H1 (cell line): Measurements from ENCODE around the gene CENPA. TPM values are rescaled to one million over a fixed set of nuclear protein-coding genes. Genes with fewer than 3 reads are reported as not detected.

Source experiments
- HDAC2 ChIP-seq, 2 experiments: fragments of 300-600 bp in 1 of 2; sonication (generic) in 1 of 2; IDR thresholded peaks; 2 replicates each; pipeline ENCODE4 v1.6.1; 2011 to 2012; ENCODE audit warnings: low read depth in 2 of 2, low read length in 2 of 2, mild to moderate bottlenecking in 2 of 2, moderate library complexity in 2 of 2, borderline replicate concordance in 1 of 2, inconsistent platforms in 1 of 2
- MAFK ChIP-seq: IDR thresholded peaks from 2 replicates; pipeline ENCODE4 v1.6.1; 2012; ENCODE audit warnings: low read depth, mild to moderate bottlenecking, improper control_type of control experiment, low read length
- PHF8 ChIP-seq: fragments of 200-600 bp; sonication (generic); conservative IDR thresholded peaks from 2 replicates; pipeline ENCODE4 v1.7.1; 2012; ENCODE audit warnings: low read depth, mild to moderate bottlenecking, inconsistent platforms, low read length, moderate library complexity
- POLR2A ChIP-seq, 2 experiments: IDR thresholded peaks; 1 replicate in 1 of 2; 2 replicates in 1 of 2; pipeline ENCODE4 v1.6.1; 2011; ENCODE audit warnings: low read depth in 2 of 2, low read length in 2 of 2, mild to moderate bottlenecking in 2 of 2; ENCODE audit errors: control extremely low read depth in 1 of 2
- POU5F1 ChIP-seq: IDR thresholded peaks from 2 replicates; pipeline ENCODE4 v1.6.1; 2011; ENCODE audit warnings: low read depth, mild to moderate bottlenecking, low read length, moderate library complexity
- RFX5 ChIP-seq: IDR thresholded peaks from 2 replicates; pipeline ENCODE4 v1.6.1; 2011; ENCODE audit warnings: low read depth, low read length, improper control_type of control experiment, borderline replicate concordance
- SUZ12 ChIP-seq: fragments of 200-600 bp; sonication (generic); IDR thresholded peaks from 2 replicates; pipeline ENCODE4 v1.6.1; 2012; ENCODE audit warnings: mild to moderate bottlenecking, inconsistent platforms, low read length, moderate library complexity, mixed read lengths
- polyA plus RNA-seq, 7 experiments: library from polyadenylated mRNA; depleted of rRNA in 3 of 7; stranded (reverse) in 5 of 7; unstranded in 2 of 7; fragments of >200 nt in 5 of 7; fragments of 200-250 nt in 2 of 7; gene quantifications; 1 replicate in 5 of 7; 2 replicates in 1 of 7; 4 replicates in 1 of 7; pipeline versions ENCODE4 v1.2.1 to v1.2.3, GENCODE V29; 2011 to 2013; ENCODE audit warnings: missing spikeins in 2 of 7, mixed read lengths in 2 of 7
- total RNA-seq: library from RNA; stranded (reverse); fragmentation: NEBNext Ultra II Directional; extraction: Animal tissue kit (Norgen Biotek cat#: 25700); gene quantifications from 2 replicates; pipeline ENCODE4 v1.2.1, GENCODE V29; 2021
- TF ChIP-seq, protein P1 (sequence below): IDR thresholded peaks from 2 replicates; pipeline ENCODE4 v1.6.1; 2012; ENCODE audit warnings: inconsistent platforms

The CENPA gene
- total and polyA plus RNA-seq, 2 of the 8 experiments (the other 6 are each of a cell fraction or from before 2014, with no cell fraction given) = 19.4 to 30.9 TPM

- TF ChIP-seq HDAC2 (IDR thresholded peaks at IDR 0.05; ENCODE audit: borderline replicate concordance in 1 of 2, low read depth in 2 of 2, low read length in 2 of 2) (no peak), SUZ12 (no peak), MAFK (no peak), POU5F1 (no peak), RFX5 (no peak), PHF8 (no peak), POLR2A (IDR thresholded peaks at IDR 0.05; ENCODE audit: control extremely low read depth in 1 of 2, low read depth in 2 of 2, low read length in 2 of 2) (no peak)
- TF ChIP-seq, protein P1, sequence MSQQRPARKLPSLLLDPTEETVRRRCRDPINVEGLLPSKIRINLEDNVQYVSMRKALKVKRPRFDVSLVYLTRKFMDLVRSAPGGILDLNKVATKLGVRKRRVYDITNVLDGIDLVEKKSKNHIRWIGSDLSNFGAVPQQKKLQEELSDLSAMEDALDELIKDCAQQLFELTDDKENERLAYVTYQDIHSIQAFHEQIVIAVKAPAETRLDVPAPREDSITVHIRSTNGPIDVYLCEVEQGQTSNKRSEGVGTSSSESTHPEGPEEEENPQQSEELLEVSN = no peak
- TF ChIP-seq, all 59 proteins: peak for 0
Measured at GRCh38 chr2:26740346-26740745, 45.5 kb upstream of the CENPA start (continued).
